Measurements from ENCODE around the gene PGRMC2. TPM values are rescaled to one million over a fixed set of nuclear protein-coding genes. Genes with fewer than 3 reads are reported as not detected.

Gene PGRMC2
- polyA plus RNA-seq, 1 experiment = 15.9 TPM

DNA sequence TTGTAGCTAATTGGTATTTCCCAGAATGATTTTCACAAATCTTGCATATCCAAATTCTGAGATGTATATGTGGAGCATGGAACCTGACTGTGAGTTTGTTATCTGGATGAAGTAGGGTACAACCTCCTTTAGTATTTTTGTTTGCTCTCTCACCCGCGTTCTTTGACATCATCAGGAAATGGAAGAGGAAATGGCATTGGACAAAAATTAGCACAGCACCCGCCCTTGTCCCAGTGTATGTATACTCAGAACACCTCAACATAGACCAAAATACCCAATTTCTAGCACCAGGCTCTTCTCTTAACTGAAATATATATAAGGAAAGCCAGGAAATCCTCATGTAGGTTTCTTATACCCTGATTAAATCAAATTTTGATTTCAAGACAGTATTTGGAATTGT lies 6.9 kb upstream of the PGRMC2 start:
- Histone ChIP-seq H3K4me3 (ENCODE audit: low read depth, low read length) (no peak overlapping the region), H3K36me3 (ENCODE audit: control insufficient read depth, insufficient read depth, low read length) (no peaks in the 10 kb centered on the region), H3K27me3 (ENCODE audit: control insufficient read depth, insufficient read depth, low read length) (no peaks in the 10 kb centered on the region)
- CTCF ChIA-PET = no interaction called here
- POLR2A ChIA-PET = no interaction called here
- DNase-seq (ENCODE audit: low read depth) = no peak
- no peak for TF ChIP-seq CTCF (IDR thresholded peaks at IDR 0.05; ENCODE audit: insufficient read depth, low read depth, low read length)

DNA sequence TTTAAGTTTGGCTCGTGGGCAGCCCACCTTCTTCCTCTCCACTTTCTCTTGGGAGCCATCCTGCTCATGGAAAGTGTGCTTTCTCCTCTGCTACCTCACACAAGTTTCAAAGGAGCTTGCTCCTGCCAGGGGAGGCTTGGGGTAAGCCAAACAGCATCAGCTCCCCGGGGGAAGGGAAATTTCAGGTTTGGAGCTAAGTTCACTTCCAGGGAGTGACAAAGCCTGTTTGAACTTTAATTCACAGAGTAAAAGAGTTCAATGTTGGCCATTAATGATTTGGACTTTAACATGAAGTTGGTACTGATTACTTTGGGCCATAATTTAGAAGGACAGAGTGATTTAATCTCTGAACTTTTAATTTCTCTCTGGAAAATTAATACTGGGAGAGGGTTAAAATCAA lies 4.7 kb upstream of the PGRMC2 start:
- CTCF ChIA-PET = interaction anchor here (1.8 kb wide), 1 partner anchor 24 kb away, joined by 4 read pairs; no protein-coding TSS in a partner anchor
- DNase-seq (ENCODE audit: low read depth) = no peak
- H3K36me3 ChIP-seq (ENCODE audit: control insufficient read depth, insufficient read depth, low read length) = no peaks in the 10 kb centered on the region
- POLR2A ChIA-PET = no interaction called here
- no peaks in the 10 kb centered on the region for H3K27me3 ChIP-seq (ENCODE audit: control insufficient read depth, insufficient read depth, low read length)
- H3K4me3 ChIP-seq (ENCODE audit: low read depth, low read length) = no peak overlapping the region
- TF ChIP-seq CTCF (IDR thresholded peaks at IDR 0.05; ENCODE audit: insufficient read depth, low read depth, low read length) = no peak

GRCh38 chr4:128291096-128291495 lies 3.5 kb upstream of the PGRMC2 start:
- H3K27me3 ChIP-seq (ENCODE audit: control insufficient read depth, insufficient read depth, low read length) = no peaks in the 10 kb centered on the region
- DNase-seq (ENCODE audit: low read depth) = no peak
- POLR2A ChIA-PET = no interaction called here
- no peak overlapping the region for H3K4me3 ChIP-seq (ENCODE audit: low read depth, low read length)
- TF ChIP-seq CTCF (IDR thresholded peaks at IDR 0.05; ENCODE audit: insufficient read depth, low read depth, low read length) = no peak
- H3K36me3 ChIP-seq (ENCODE audit: control insufficient read depth, insufficient read depth, low read length) = no peaks in the 10 kb centered on the region
- CTCF ChIA-PET = interaction anchor here (0.8 to 1.8 kb wide), 2 partner anchors 14 to 26 kb away, joined by 3 to 4 read pairs; no protein-coding TSS in a partner anchor

GRCh38 chr4:128290526-128290925 lies 2.9 kb upstream of the PGRMC2 start:
- Histone ChIP-seq H3K4me3 (ENCODE audit: low read depth, low read length) (no peak overlapping the region), H3K36me3 (ENCODE audit: control insufficient read depth, insufficient read depth, low read length) (no peaks in the 10 kb centered on the region), H3K27me3 (ENCODE audit: control insufficient read depth, insufficient read depth, low read length) (no peaks in the 10 kb centered on the region)
- DNase-seq (ENCODE audit: low read depth) = no peak
- ChIA-PET POLR2A (interaction anchor here (1.7 kb wide), 1 partner anchor 31 kb away, joined by 3 read pairs; no protein-coding TSS in a partner anchor), CTCF (interaction anchor here (1.8 kb wide), 1 partner anchor 26 kb away, joined by 4 read pairs; no protein-coding TSS in a partner anchor)
- TF ChIP-seq CTCF (IDR thresholded peaks at IDR 0.05; ENCODE audit: insufficient read depth, low read depth, low read length) = no peak

- no peak overlapping the region for H3K4me3 ChIP-seq (ENCODE audit: low read depth, low read length)
- ChIA-PET POLR2A (interaction anchor here (1.7 kb wide), 1 partner anchor 32 kb away, joined by 3 read pairs; no protein-coding TSS in a partner anchor), CTCF (interaction anchor here (1.4 kb wide), 1 partner anchor 33 kb away, joined by 3 read pairs; no protein-coding TSS in a partner anchor)
- no peak for TF ChIP-seq CTCF (IDR thresholded peaks at IDR 0.05; ENCODE audit: insufficient read depth, low read depth, low read length)
- H3K27me3 ChIP-seq (ENCODE audit: control insufficient read depth, insufficient read depth, low read length) = no peaks in the 10 kb centered on the region
- no peaks in the 10 kb centered on the region for H3K36me3 ChIP-seq (ENCODE audit: control insufficient read depth, insufficient read depth, low read length)
- no peak for DNase-seq (ENCODE audit: low read depth)
These were observed 2.0 kb upstream of the PGRMC2 start for GRCh38 chr4:128289523-128290158.
